Measurements from ENCODE around the gene CDH4.

CDH4 gene

DNA sequence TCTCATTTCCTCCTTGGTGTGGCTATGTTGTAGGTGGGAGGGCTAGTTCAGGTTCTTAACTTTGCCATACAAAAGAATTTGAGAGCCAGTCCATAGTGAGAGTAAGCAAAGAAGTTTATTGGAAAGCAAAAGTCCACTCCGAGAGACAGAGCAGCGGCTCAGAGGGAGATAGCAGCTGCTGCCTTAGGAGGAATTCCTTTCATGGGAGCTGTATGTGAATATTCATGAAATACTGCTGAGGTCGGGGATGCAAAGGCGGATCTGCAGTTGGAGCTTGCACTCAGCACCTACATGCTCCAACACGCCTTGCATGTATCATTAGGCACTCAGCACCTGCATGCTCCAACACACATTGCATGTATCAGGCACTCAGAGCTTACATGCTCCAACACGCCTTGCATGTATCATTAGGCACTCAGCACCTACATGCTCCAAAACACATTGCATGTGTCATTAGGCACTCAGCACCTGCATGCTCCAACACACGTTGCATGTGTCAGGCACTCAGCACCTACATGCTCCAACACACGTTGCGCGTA lies 54.9 kb downstream of the CDH4 start:
- DNase-seq, result no peak

GRCh38 chr20:61307686-61308476 lies 55.8 kb downstream of the CDH4 start:
- no peak for DNase-seq

- DNase-seq, result no peak
These were observed 56.4 kb downstream of the CDH4 start for GRCh38 chr20:61308477-61308774.

DNA sequence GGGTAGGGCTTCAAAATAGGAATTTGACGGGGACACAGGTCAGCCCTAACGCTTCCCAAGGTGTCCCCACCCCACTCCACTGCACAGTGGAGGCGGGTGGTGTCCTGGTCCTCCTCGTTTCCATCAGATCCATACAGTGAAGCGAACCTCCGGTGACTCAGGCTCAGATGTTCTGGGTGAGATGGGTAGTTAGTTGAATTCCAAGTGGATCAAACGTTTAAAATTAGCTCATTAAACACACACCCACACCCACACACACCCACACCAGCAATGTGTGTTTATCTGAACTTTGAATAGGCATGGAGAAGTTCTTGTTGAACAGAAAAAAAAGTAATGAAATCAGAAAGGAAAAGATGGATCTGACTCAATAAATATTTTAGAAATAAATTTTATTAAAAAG lies 58.9 kb downstream of the CDH4 start:
- DNase-seq, result no peak

DNA sequence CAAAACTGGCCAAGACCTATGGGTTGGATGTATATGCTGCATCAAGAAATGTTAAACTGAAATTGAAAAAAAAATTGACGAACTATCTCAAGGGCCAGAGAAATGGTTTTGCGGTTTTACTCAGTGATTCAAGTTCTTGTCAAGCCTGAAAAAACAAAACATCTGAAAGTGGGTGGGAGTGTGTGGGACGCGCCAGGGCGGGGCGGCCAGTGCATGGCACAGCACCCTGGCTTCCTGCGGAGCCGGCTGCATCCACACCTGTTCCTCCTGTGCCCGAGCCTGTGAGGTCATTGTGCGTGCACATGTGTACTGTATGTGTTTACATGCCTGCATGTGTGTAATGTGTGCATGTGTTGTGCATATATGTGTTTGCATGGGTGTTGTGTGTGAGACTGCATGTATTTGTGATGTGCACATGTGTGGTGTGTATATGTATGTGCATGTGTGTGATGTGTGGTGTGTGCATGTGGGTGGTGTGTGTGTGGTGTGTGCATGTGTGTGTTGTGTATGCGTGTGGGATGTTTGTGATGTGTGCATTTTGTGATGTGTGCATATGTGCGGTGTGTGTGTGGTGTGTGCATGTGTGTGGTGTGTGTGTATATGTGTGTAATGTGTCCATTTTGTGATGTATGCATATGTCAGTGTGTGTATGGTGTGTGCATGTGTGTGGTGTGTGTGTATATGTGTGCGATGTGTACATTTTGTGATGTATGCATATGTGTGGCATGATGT lies 59.8 kb downstream of the CDH4 start:
- DNase-seq, result no peak

DNA sequence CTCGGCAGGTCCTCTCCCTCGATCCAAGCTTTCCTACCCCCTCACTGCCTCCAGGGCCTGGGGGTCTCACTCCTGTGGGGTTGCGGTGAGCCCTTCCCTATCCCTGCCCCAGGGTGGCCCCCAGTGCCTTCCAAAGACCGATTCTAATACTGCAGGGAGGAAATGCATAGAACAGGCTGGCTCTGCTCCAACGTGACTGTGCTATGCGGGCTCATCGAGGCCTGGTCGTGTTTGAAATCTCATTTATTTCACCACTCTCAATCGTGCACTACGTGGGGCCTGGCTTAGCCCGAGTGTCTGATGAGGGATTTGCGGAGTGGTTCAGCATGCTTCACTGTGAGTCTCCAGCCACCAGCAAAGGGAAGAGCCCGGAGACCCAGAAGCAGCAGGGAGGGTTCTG lies 60.9 kb downstream of the CDH4 start:
- DNase-seq, result no peak

DNA sequence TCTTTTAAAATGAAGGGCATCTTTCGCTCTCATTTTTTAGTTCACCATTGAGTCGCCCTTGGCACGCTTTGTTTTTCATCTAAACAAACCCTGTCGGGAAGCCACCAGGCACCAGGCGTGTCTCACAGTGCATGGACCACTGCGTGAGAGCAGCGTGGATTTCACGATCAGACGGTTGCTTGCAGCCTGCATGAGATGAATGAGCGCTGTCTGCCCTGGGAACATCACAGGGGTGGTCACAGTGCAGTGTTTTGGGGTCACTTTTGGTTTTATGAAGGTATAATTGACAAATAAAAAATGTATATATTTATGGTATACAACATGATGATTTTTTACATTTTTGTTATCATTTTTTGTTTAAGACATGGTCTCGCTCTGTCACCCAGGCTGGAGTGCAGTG lies 61.3 kb downstream of the CDH4 start:
- DNase-seq, result no peak

GRCh38 chr20:61314326-61315010 lies 62.4 kb downstream of the CDH4 start:
- DNase-seq, result no peak

GRCh38 chr20:61315319-61315718 lies 63.3 kb downstream of the CDH4 start:
- no peak for DNase-seq

DNA sequence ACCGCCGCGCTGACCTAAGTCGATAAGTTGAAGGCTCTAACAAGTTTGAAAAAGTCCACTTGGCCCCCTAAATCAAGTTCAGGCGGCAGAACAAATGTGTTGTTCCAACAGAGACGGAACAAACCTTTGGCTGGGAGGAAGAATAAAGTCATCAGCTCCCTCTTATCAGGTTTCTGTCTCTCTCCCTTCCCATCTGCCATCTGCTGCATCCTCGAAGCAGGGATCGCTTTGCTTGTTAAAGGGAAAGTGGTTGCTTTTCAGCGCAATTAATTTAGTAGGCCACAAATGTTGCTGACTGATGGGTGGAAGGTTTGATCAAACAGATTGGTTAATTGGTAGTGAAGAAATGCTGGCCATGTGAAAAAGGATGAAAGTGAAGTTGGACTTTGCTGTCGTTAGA lies 64.3 kb downstream of the CDH4 start:
- peak; percentile 31 for DNase-seq

GRCh38 chr20:61317966-61318530 lies 66.0 kb downstream of the CDH4 start:
- DNase-seq, result no peak

GRCh38 chr20:61320691-61321425 lies 68.8 kb downstream of the CDH4 start:
- no peak for DNase-seq

DNA sequence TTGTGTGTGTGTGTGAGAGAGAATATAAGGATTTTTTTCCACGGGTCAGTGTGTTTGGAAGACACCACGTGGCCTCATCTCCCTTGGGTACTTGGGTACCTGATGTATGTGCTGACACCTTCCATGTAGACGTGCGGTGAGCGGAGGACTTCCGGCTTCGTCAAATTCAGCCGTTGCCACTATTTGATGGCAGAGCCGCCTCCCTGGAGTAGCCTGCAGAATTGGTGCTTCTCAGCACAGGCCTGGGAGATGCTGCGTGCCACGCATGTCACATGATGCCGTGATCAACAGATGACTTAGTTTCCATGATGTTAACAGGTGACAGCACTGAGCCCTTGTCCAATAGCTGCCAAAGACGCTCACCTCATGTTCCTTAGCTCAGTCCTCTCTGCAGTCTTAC lies 69.4 kb downstream of the CDH4 start:
- no peak for DNase-seq

DNA sequence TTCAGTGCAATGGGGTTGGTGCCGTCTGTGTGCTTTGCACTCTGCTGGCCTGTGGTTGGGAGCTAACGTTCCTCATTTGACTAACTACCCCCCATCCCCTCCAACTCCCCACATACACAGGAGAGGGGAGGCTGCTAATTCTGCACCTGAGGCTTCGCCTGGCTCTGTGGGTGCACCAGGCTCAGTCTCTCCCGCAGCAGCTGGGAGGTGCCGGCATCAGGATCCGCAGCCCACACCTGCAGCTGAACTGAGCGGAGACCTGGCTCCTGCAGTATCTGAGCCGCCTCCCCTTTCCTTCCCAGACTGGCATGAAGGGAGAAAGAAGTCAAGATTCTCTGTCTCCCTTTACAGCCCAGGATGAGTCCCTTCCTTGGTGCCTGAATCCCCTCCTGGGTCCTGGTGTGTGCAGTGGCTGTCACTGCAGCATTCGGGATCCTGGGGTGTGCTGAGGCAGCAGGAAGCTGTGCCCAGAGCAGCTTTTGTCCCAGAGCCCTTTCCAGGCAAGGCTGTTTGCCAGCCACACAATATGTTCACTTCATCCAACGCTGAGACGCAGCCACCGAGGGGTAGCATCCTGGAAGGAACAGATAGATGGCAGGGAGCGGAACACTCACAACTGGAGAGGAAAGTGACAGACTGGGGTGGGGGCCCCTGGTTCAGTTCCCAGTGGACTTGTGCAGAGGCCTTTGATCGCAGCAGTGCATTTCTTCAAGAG lies 70.2 kb downstream of the CDH4 start:
- DNase-seq, result no peak

DNA sequence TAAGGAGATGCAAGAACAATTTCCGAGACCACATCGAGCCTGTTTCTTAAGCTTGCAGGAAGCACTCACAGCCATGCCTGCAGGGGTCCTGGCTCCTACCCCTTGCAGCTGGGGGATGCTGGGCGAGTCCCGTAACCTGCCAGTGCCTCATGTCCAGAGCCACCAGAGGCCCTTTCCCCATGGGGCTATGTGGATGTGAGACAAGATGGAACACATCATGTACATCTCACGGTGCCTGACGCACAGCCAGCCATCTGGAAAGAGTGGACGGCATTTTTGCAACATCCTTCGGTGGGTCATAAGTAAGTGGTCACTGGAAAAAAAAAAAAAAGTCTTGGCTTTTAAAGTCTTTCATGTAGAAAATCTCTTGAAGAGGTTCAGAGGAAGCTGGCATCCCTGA lies 72.8 kb downstream of the CDH4 start:
- DNase-seq, result no peak

GRCh38 chr20:61325718-61326117 lies 73.7 kb downstream of the CDH4 start:
- no peak for DNase-seq

- no peak for DNase-seq
These were observed 77.0 kb downstream of the CDH4 start for GRCh38 chr20:61328911-61329558.

- no peak for DNase-seq
These were observed 78.4 kb downstream of the CDH4 start for GRCh38 chr20:61330441-61330840.

DNA sequence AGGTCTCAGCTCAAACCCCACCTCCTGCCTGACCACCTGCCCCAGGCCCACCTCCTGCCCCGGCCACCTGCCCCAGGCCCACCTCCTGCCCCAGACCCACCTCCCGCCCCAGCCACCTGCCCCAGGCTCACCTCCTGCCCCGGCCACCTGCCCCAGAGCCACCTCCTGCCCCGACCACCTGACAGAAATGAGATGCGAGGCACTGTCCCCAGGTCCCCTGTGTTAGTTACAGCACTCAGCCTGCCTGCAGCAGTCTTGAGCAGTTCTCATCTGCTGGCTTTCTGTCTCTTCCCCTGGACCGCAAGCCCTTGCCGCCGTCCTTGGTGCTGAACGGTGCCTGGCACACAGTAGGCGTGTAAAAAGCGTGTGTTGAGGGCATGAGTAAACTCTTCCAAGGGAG lies 79.5 kb downstream of the CDH4 start:
- DNase-seq, result no peak

DNA sequence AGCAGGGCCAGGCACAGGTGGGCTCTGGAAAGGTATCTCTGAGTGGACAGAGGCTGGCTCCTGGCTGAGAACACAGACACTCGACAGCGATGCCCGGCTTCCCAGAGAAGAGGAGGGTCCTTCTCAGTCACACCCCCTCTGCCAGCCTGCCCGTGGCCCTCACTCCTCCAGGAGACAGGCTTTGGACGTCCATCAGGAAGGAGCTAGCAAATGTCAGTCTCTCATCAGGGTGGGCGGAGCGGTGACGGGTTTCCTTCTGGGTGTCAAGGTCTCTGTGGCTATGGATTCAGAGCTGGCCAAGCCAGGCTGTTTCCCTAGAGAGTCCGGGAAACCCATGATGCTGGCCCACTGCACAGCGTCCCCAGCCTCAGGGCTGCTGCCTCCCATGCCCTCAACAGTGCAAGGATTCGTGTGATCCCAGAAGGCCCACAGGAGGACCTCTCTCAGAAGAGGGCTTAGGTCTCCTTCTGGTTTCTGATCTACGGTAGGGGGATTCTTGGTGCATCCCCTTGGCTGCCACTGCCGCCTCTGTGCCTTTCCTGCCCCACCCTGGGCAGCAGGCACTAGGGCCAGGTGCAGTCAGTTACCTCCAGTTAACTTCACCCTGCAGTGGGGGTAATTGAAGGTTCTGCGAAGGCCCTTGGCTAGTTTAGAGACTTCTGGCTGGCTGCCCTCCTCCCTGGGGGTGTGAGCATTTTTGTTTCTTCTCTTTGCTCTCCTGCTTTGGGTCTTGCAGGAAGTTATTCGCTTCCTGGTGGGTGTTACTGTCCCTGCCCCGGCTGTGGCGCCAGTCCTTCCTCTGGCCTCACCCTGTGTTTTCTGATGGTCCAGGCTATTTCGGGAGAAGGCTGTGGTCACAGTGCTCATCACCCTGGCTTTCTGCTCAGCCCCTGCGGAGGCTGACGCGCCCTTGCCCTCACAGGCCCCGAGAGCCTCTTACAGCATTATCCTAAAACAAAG lies 80.2 kb downstream of the CDH4 start:
- no peak for DNase-seq

Data from NCI-H2171 treated with DMSO at 0.1 percent for 48 hours (cell line).